Colonic mucosa (tissue), 4 donors: Measurements from ENCODE around the gene PGRMC2. TPM values are rescaled to one million over a fixed set of nuclear protein-coding genes. Genes with fewer than 3 reads are reported as not detected.

Experiments
- DNase-seq: peaks from one replicate; pipeline ENCODE4 v3.0.0-alpha.2; 2020
- H3K27ac ChIP-seq: fragments of 200-600 bp; one replicate; pipeline ENCODE4 v1.8.0; 2021
- H3K27me3 ChIP-seq: fragments of 200-600 bp; one replicate; pipeline ENCODE4 v1.8.0; 2021
- H3K36me3 ChIP-seq: fragments of 200-600 bp; one replicate; pipeline ENCODE4 v1.8.0; 2021
- H3K4me1 ChIP-seq: fragments of 200-600 bp; one replicate; pipeline ENCODE4 v1.8.0; 2021; ENCODE audit warnings: mild to moderate bottlenecking
- H3K4me3 ChIP-seq: fragments of 200-600 bp; one replicate; pipeline ENCODE4 v1.8.0; 2021
- H3K9ac ChIP-seq, 2 donors: one replicate each; pipeline ENCODE4 v1.7.0; 2013; ENCODE audit warnings: control low read depth in 2 of 2, low read depth in 2 of 2, low read length in 2 of 2
- H3K9me3 ChIP-seq: fragments of 200-600 bp; one replicate; pipeline ENCODE4 v1.8.0; 2021
- intact Hi-C: fragments of 100-400 bp; cut with DNase I; formaldehyde crosslinking; loops from one replicate; pipeline ENCODE4 v1.14.1; 2022
- total RNA-seq, 2 donors: library from RNA; stranded (reverse); fragmentation: NEBNext Ultra II Directional in 1 of 2; extraction: Animal tissue kit (Norgen Biotek cat#: 25700) in 1 of 2; gene quantifications; one replicate each; pipeline ENCODE4 v1.2.1, GENCODE V29; 2021
- TF ChIP-seq, protein P1 (sequence below): fragments of 200-600 bp; IDR thresholded peaks from one replicate; pipeline ENCODE4 v1.8.0; 2022; ENCODE audit warnings: antibody characterized with exemption, mild to moderate bottlenecking
- donor health status: healthy.
- donor health status: DM: no; HTN: no; CAD: no.
- donor health status: DM: no; HTN: no; CAD: no.

Gene PGRMC2
- total RNA-seq, 2 donors from 2014 or later = 76.3 to 116 TPM

DNA sequence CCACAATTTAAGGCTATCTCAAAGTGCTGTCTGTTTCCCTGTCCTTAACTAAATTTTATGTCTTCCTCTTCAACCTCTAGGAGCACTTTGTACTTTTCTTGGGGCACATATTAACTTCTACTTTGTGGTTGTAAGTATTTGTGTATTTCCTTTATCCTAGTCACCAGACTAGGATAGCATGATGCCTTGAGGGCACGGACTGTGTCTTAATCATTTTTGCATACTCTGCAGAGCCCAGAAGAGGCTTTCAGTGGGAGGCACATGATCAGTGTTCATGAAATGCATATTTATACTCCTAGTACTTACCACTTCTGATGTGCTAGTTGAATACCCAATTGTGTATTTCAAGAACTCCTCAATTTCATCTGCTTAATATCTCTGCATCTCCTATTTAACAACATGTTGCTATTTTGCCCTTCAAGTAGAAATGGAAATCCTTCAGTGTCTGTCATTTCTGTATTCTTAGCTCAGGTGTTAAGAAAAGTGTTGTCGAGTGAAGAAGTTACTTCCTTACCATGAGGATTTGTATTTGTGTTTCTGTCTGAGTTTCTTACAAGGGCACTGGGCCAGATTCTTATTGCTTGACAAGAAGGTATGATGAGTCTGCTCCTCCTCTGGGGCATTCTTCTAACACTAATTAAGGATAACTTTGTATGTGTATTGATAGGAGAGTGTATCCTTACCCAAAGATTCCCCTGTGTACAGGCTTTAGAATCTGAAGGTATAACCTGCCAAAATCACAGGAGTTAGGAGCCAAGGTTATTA is 28.3 kb upstream of the PGRMC2 start:
- Histone ChIP-seq H3K4me1 (no peaks in the 10 kb centered on the region), H3K9ac (no peak overlapping the region), H3K4me3 (no peak overlapping the region), H3K27me3 (no peaks in the 10 kb centered on the region), H3K36me3 (no peaks in the 10 kb centered on the region), H3K9me3 (no peaks in the 10 kb centered on the region), H3K27ac (no peak overlapping the region)
- intact Hi-C loops = no loop called here
- TF ChIP-seq, protein P1, sequence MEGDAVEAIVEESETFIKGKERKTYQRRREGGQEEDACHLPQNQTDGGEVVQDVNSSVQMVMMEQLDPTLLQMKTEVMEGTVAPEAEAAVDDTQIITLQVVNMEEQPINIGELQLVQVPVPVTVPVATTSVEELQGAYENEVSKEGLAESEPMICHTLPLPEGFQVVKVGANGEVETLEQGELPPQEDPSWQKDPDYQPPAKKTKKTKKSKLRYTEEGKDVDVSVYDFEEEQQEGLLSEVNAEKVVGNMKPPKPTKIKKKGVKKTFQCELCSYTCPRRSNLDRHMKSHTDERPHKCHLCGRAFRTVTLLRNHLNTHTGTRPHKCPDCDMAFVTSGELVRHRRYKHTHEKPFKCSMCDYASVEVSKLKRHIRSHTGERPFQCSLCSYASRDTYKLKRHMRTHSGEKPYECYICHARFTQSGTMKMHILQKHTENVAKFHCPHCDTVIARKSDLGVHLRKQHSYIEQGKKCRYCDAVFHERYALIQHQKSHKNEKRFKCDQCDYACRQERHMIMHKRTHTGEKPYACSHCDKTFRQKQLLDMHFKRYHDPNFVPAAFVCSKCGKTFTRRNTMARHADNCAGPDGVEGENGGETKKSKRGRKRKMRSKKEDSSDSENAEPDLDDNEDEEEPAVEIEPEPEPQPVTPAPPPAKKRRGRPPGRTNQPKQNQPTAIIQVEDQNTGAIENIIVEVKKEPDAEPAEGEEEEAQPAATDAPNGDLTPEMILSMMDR = no peak
- DNase-seq = no peak

DNA sequence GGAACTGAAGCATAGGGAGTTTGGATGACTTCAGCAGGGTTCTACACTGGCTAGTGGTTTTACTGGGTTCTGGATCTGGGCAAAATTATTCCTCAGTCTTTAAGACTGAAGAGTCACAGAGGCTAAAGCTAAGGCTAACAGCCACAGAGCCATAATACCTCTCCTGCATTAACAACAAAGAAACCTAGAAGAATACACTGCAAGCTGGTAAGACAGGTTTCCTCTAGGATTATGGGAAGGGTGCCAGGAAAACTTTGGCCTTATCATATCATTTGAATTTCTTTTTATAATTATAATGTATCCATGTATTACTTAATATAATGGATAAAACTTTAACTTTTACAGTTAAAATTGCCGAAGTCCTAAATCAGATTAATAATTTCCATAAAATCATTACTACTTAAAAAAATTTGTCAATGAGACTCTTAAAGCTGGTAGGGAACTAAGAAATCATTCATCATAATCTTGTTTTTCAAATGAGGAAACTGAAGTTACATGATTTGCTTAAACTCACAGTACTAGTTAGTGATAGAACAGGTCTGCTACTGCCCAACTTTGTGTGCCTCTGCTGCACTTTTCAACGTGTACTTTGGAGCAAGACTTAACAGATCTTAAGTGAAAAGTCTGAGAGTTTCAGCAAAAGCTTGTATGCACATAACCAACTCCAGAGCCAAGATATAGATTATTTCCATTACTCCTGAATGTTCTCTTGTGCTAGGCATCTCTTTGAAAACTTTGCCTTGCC is 24.2 kb upstream of the PGRMC2 start:
- DNase-seq = peak; percentile 75
- Histone ChIP-seq H3K4me3 (no peak overlapping the region), H3K9ac (peak overlapping the region in 1 of 2 donors; percentile 58), H3K36me3 (no peaks in the 10 kb centered on the region), H3K4me1 (peaks cover 4% of the 10 kb centered on the region), H3K27ac (peak overlapping the region; percentile 74), H3K9me3 (no peaks in the 10 kb centered on the region), H3K27me3 (no peaks in the 10 kb centered on the region)
- intact Hi-C loops = no loop called here
- TF ChIP-seq, protein P1 = no peak

DNA sequence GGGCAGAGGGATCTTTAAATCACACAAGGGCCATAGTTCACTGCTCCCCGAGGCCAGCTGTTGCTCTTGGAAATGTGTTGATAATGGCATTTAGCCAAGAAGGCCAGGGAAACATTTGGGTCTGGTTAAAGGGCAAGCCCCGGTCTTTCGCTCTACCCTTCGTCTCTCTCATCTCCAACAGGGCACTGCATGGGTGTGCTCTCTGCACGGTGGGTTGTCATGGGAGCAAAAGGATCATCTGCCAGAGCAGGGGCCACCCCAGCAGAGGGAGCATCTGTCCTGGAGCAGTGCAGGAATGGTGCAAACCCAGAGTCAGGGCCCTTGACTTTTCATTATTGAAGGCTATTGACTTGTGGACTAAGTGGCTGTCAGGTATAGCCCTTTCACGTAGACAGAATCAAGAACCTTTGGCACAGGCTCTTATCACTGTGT is 22.7 kb upstream of the PGRMC2 start:
- Histone ChIP-seq H3K9me3 (no peaks in the 10 kb centered on the region), H3K4me3 (no peak overlapping the region), H3K4me1 (peaks cover 4% of the 10 kb centered on the region), H3K27me3 (no peaks in the 10 kb centered on the region), H3K9ac (no peak overlapping the region), H3K27ac (peak overlapping the region; percentile 23), H3K36me3 (no peaks in the 10 kb centered on the region)
- peak; percentile 75 for DNase-seq
- intact Hi-C loops = no loop called here
- TF ChIP-seq, protein P1 = no peak

DNA sequence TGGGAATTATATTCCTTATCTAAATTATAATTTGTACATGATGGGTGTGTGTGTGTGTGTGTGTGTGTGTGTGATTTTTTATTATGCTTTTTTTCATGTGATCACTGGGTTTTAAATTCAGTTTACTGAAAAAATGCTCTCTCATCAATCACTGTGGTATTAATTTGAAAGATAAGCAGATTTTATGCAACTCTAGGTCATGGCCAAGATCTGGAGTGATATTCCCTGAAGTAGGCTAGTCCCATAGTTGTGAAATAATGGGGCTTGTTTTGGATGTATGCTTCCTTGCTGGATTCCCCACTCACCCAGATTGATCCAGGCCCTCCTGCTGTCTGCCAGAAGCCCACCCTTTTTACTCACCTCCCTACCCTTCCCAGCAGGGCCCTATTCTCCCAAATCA is 22.0 kb upstream of the PGRMC2 start:
- Histone ChIP-seq H3K27ac (peak overlapping the region; percentile 23), H3K4me3 (no peak overlapping the region), H3K9me3 (no peaks in the 10 kb centered on the region), H3K36me3 (no peaks in the 10 kb centered on the region), H3K4me1 (peaks cover 4% of the 10 kb centered on the region), H3K9ac (no peak overlapping the region), H3K27me3 (no peaks in the 10 kb centered on the region)
- TF ChIP-seq, protein P1 = no peak
- intact Hi-C loops = no loop called here
- DNase-seq = no peak

DNA sequence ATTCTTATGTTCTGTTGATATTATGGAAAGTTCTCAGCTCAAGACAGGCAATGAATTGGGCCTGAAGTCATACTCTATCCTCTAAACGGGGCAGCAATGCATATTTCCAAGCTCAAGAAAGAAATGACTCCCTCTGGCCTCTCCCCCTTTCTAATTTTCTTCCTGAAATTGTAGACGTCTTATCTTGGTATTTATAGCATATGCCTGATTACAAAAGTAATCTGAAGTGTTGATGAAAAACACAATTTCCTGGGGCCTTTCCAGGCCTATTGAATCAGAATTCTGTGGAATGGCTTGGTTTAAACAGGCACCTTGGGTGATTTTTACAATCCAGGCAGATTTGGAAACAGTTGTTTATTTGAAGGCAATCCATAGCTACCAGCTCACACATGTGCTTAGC is 21.4 kb upstream of the PGRMC2 start:
- peaks cover 4% of the 10 kb centered on the region for H3K4me1 ChIP-seq
- no peak overlapping the region for H3K27ac ChIP-seq
- intact Hi-C loops = no loop called here

More for the DNA sequence above, 21.4 kb upstream of the PGRMC2 start:
- Histone ChIP-seq H3K4me3 (no peak overlapping the region), H3K9ac (no peak overlapping the region), H3K27me3 (no peaks in the 10 kb centered on the region), H3K36me3 (no peaks in the 10 kb centered on the region), H3K9me3 (no peaks in the 10 kb centered on the region)
- DNase-seq = no peak
- TF ChIP-seq, protein P1 = no peak
